Left lung (tissue), 10 donors: ENCODE data around the gene PODXL. TPM values are rescaled to one million over a fixed set of nuclear protein-coding genes. Genes with fewer than 3 reads are reported as not detected.
A peak's percentile ranks its signal among the peaks of the same experiment; 100 is the strongest.

ENCODE experiments used
- ATAC-seq: fragments of 200-7000 bp; cut with Tn5 transposase; one replicate; pipeline ENCODE4 v1.9.1; 2020; ENCODE audit warnings: moderate library complexity
- DNase-seq, 4 donors: peaks; one replicate each; pipeline ENCODE4 v3.0.0-alpha.2; 2013 to 2020
- H3K27ac ChIP-seq, 2 donors: fragments of 200-600 bp; sonication (generic) in 1 of 2; one replicate each; pipeline versions ENCODE4 v1.5.0 to v1.8.0; 2020 to 2021
- H3K27me3 ChIP-seq, 2 donors: fragments of 200-600 bp; sonication (generic) in 1 of 2; one replicate each; pipeline versions ENCODE4 v1.5.0 to v1.8.0; 2020 to 2021
- H3K36me3 ChIP-seq, 2 donors: fragments of 200-600 bp; sonication (generic) in 1 of 2; one replicate each; pipeline versions ENCODE4 v1.5.0 to v1.8.0; 2020 to 2021
- H3K4me1 ChIP-seq, 2 donors: fragments of 200-600 bp; one replicate each; pipeline ENCODE4 v1.8.0; 2021
- H3K4me3 ChIP-seq, 2 donors: fragments of 200-600 bp; sonication (generic) in 1 of 2; one replicate each; pipeline versions ENCODE4 v1.5.0 to v1.8.0; 2020 to 2021; ENCODE audit warnings: mild to moderate bottlenecking in 1 of 2
- H3K9me3 ChIP-seq, 2 donors: fragments of 200-600 bp; sonication (generic) in 1 of 2; one replicate each; pipeline versions ENCODE4 v1.5.0 to v1.8.0; 2020 to 2021
- intact Hi-C, 2 donors: fragments of 100-400 bp; cut with DNase I; formaldehyde crosslinking; loops; one replicate each; pipeline versions ENCODE4 v1.11.2 to v1.14.2; 2022
- polyA plus RNA-seq, 6 donors: library from polyadenylated mRNA; unstranded; fragments of 120-200 nt; gene quantifications; one replicate each; pipeline ENCODE4 v1.2.1, GENCODE V29; 2013; ENCODE audit not compliant: insufficient read length in 6 of 6
- total RNA-seq, 2 donors: library from RNA; stranded (reverse); fragmentation: NEBNext Ultra II Directional; extraction: Animal tissue kit (Norgen Biotek cat#: 25700); gene quantifications; one replicate each; pipeline ENCODE4 v1.2.1, GENCODE V29; 2021
- TF ChIP-seq, protein P1 (sequence below), 2 donors: fragments of 200-600 bp; sonication (generic) in 1 of 2; IDR thresholded peaks; one replicate each; pipeline versions ENCODE4 v1.5.0 to v1.8.0; 2021; ENCODE audit warnings: antibody characterized with exemption in 2 of 2
- donor health status: DM: no; HTN: yes; CAD: no.
- donor health status: DM: no; HTN: no; CAD: no.

The PODXL gene
- total and polyA plus RNA-seq, 8 donors: 52.3 to 124 (median 63.0) TPM

DNA sequence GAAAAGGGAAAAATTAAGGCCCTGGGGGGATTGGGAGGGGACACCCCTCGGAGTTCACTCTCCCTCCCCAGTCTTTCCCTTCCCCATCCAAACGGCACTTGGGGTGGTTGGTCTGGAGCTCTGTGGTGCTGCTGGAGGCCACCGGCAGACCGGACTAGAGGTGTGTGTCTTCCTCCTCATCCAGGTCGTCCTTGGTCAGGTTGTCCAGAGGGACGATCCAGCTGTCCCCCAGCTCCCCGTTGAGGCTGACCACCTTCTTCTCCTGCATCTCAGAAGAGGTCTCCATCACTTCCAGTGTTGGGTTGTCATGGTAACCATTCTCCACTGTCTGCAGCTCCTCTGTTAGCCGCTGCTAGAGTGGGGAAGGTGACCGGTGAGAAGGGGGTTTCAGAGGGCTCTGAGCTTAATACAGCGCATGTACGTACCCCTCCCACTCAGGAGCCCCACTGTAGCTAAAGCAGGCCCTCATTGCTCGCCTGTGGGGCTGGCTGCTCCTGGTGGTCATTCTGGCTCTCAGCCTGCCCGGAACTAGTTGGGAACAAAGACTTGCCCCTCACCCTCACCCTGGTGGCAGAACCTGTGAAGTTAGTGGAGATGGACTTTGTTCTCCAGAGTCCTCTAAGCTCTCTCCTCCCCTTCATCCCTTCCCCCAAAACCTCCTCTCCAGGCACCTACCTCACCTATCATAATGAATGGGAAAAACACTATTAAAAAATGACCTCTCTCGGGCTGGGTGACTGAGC is 52.1 kb downstream of the PODXL start:
- Histone ChIP-seq H3K9me3 (no peaks in the 10 kb centered on the region), H3K36me3 (peaks cover 0 to 30% of the 10 kb centered on the region in 2 donors), H3K4me1 (peaks cover 13 to 22% of the 10 kb centered on the region in 2 donors), H3K27me3 (no peaks in the 10 kb centered on the region), H3K27ac (peak overlapping the region in 1 of 2 donors; percentile 23), H3K4me3 (no peak overlapping the region)
- TF ChIP-seq, protein P1, sequence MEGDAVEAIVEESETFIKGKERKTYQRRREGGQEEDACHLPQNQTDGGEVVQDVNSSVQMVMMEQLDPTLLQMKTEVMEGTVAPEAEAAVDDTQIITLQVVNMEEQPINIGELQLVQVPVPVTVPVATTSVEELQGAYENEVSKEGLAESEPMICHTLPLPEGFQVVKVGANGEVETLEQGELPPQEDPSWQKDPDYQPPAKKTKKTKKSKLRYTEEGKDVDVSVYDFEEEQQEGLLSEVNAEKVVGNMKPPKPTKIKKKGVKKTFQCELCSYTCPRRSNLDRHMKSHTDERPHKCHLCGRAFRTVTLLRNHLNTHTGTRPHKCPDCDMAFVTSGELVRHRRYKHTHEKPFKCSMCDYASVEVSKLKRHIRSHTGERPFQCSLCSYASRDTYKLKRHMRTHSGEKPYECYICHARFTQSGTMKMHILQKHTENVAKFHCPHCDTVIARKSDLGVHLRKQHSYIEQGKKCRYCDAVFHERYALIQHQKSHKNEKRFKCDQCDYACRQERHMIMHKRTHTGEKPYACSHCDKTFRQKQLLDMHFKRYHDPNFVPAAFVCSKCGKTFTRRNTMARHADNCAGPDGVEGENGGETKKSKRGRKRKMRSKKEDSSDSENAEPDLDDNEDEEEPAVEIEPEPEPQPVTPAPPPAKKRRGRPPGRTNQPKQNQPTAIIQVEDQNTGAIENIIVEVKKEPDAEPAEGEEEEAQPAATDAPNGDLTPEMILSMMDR (IDR thresholded peaks at IDR 0.05): no peak
- no peak for ATAC-seq
- intact Hi-C loops: no loop called here
- no peak for DNase-seq

DNA sequence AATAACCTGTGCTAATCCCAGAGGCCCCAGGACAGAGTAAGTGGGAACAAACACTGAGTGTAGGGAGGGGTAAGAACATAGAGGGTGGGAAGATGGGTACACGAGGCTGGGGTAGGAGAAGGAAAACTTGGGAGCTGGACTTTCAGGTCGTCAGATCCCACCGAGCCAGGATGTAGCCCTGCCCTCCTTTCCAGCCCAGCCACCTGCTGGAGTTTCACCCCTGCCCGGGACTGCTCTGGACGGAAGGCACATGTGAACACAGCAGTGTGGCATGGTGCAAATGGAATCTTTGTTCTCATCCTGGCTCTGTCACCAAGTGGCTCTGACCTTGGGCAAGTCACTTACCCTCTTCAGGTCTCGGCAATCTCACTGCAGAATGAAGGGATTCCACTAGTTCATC is 52.8 kb downstream of the PODXL start:
- H3K4me3 ChIP-seq: no peak overlapping the region
- ATAC-seq: no peak
- H3K36me3 ChIP-seq: peaks cover 0 to 36% of the 10 kb centered on the region in 2 donors

DNA sequence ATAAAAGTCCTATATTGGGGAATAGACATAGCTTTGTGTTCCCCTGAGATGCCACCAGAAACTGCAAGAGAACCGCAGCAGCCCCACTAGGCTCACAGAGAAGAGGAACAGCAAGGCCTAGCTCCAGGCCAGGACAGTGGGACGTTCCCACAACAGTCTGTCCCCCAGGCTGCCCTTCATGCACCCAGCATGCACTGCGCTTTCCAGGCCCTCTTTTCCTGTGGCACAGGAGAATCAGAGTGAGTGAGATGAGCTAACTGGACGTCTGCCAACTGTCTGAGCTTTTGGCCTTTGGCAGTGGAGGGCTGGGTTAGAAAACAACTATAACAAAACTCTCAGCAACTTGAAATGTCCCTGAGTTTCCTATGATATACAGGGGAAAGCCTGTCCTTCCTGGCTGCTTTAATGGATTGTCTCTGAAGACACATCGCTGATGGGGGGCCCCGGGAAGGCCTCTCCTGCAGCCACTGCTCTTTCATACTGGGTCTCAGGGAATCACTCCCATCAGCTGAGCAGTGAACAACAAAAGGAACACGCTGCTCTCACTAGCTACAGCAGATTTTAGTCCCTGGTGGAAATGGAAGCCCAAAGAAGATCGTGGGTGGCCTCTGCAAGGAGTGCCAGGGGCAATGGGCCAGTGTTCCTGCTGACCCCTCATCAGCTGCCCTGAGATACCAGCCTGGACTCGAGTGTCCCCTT is 53.5 kb downstream of the PODXL start:
- Histone ChIP-seq H3K27me3 (no peaks in the 10 kb centered on the region), H3K4me1 (peaks cover 11 to 17% of the 10 kb centered on the region in 2 donors), H3K9me3 (no peaks in the 10 kb centered on the region), H3K36me3 (peaks cover 0 to 42% of the 10 kb centered on the region in 2 donors), H3K4me3 (no peak overlapping the region), H3K27ac (peak overlapping the region in 1 of 2 donors; percentile 33)
- TF ChIP-seq, protein P1 (IDR thresholded peaks at IDR 0.05): no peak
- intact Hi-C loops: no loop called here
- DNase-seq (peak in 1 of 4 donors; percentile 58), ATAC-seq (peak; percentile 23)

More for the DNA sequence above, 52.8 kb downstream of the PODXL start:
- TF ChIP-seq, protein P1 (IDR thresholded peaks at IDR 0.05): no peak
- H3K27ac ChIP-seq: peak overlapping the region in 1 of 2 donors; percentile 23
- no peaks in the 10 kb centered on the region for H3K27me3 ChIP-seq
- intact Hi-C loops: no loop called here
- DNase-seq: no peak
- no peaks in the 10 kb centered on the region for H3K9me3 ChIP-seq
- peaks cover 13 to 22% of the 10 kb centered on the region in 2 donors for H3K4me1 ChIP-seq

DNA sequence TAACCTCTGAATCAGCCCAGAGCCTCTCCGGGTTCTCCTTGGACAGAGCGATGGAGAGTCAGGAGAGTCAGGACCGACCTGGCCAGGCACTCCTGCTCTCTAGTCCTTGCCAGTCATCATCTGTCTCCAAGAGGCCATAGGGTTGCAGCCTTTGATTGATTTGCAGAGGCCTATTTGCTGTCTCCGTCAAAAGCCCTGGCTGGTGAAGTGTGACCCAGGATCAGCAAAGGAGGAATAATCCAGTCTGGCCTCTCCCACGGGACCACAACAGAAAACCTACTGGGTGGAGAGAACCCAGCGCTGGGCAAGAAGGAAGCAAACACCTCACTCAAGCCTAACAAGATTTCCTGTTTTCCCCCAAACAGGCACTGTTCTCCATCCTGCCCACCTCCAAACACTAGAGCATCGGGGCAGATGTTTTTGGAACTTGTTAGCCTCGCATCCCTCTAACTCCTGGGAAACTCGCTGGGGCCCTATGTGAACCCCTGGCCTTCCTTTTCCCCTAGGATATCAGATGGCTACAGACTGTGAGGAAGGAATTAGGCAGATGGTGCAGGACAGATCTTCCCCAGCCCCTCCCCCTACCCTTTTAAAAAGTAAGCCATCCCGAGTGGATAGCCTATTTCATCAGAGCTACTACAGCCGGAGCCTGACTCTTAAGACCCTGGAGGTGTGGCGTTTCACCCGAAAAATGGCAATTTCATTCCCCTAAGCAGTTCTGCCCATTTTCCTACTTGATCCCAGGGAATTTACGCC is 54.3 kb downstream of the PODXL start:
- TF ChIP-seq, protein P1 (IDR thresholded peaks at IDR 0.05): no peak
- ATAC-seq (no peak), DNase-seq (no peak)
- Histone ChIP-seq H3K9me3 (no peaks in the 10 kb centered on the region), H3K27ac (peak overlapping the region in 1 of 2 donors; percentile 33), H3K4me3 (no peak overlapping the region), H3K36me3 (peaks cover 0 to 50% of the 10 kb centered on the region in 2 donors), H3K27me3 (no peaks in the 10 kb centered on the region), H3K4me1 (peaks cover 8 to 13% of the 10 kb centered on the region in 2 donors)
- intact Hi-C loops: no loop called here
